HG03442 (cell line): ENCODE measurements around the gene ABHD6.
"Not testable (repeated sequence)": the region's sequence is repeated elsewhere in the genome, so short reads cannot be mapped to it uniquely, and the experiment has no call there.

Experiments
- ATAC-seq: cut with Tn5 transposase; IDR thresholded peaks from one replicate; pipeline ENCODE4 v1.9.1; 2021; ENCODE audit warnings: mild to moderate bottlenecking, moderate library complexity; ENCODE audit not compliant: unreplicated experiment

The ABHD6 gene

GRCh38 chr3:58337190-58337589 is 99.6 kb downstream of the ABHD6 start:
- no peak for ATAC-seq

GRCh38 chr3:58339146-58339545 is 101.6 kb downstream of the ABHD6 start:
- ATAC-seq = not testable (repeated sequence)

- no peak for ATAC-seq
These were observed 103.1 kb downstream of the ABHD6 start for GRCh38 chr3:58340594-58341244.

GRCh38 chr3:58341376-58341775 is 103.8 kb downstream of the ABHD6 start:
- no peak for ATAC-seq

GRCh38 chr3:58342676-58343075 is 105.1 kb downstream of the ABHD6 start:
- ATAC-seq = no peak
